Posterior cingulate gyrus (tissue), 11 donors: ENCODE measurements around the gene TRIM8.
"Not testable (repeated sequence)": the region's sequence is repeated elsewhere in the genome, so short reads cannot be mapped to it uniquely, and the experiment has no call there.

Experiments used
- DNase-seq, 10 donors: peaks; one replicate each; pipeline versions ENCODE4 v3.0.0 to v3.0.0-alpha.2; 2020 to 2021; ENCODE audit warnings: mixed read lengths in 3 of 10
- intact Hi-C: fragments of 100-400 bp; cut with DNase I; formaldehyde crosslinking; loops from one replicate; pipeline ENCODE4 v1.15.1; 2023

TRIM8 gene

DNA sequence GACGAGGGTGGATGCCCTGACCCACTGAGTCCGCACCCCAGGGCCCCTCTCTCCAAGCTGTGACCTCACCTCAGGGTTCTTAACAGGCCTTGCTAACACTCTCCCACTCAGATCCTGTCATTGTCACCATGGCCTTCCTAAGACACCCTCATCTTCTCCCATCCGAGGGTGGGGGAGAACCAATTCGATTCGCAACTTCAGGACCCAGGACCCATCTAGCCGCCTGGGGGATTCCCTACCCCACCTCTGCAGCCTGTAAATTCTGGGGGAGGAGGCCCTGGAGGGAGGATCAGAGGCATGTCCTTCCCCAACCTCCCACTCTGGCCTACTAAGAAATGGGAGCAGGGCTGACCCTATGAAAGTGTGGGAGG is 17.4 kb downstream of the TRIM8 start:
- intact Hi-C loops, result no loop called here

GRCh38 chr10:102665904-102666509 is 21.7 kb downstream of the TRIM8 start:
- peak in 2 of 10 donors; percentile 62 to 76 for DNase-seq
- intact Hi-C loops, result no loop called here

More for the DNA sequence above, 17.4 kb downstream of the TRIM8 start:
- no peak for DNase-seq

DNA sequence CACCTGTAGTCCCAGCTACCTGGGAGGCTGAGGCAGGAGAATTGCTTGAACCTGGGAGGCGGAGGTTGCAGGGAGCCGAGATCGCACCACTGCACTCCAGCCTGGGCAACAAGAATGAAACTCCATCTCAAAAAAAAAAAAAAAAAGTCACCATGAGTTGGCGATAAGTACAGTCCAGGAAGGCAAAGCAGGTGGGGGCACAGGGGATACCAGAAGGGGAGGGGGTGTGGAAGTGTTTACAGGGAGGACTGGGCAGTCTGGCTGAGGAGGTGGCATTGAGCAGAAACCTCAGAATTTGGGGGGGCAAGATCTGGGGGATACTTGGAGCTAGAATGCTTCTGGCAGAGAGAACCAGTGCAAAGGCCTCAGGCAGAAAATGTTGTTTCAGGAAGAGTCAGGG is 23.1 kb downstream of the TRIM8 start:
- intact Hi-C loops, result not testable (repeated sequence)

GRCh38 chr10:102668326-102669107 is 24.2 kb downstream of the TRIM8 start:
- intact Hi-C loops, result no loop called here

More for the DNA sequence above, 23.1 kb downstream of the TRIM8 start:
- peak in 1 of 10 donors; percentile 19 for DNase-seq

DNA sequence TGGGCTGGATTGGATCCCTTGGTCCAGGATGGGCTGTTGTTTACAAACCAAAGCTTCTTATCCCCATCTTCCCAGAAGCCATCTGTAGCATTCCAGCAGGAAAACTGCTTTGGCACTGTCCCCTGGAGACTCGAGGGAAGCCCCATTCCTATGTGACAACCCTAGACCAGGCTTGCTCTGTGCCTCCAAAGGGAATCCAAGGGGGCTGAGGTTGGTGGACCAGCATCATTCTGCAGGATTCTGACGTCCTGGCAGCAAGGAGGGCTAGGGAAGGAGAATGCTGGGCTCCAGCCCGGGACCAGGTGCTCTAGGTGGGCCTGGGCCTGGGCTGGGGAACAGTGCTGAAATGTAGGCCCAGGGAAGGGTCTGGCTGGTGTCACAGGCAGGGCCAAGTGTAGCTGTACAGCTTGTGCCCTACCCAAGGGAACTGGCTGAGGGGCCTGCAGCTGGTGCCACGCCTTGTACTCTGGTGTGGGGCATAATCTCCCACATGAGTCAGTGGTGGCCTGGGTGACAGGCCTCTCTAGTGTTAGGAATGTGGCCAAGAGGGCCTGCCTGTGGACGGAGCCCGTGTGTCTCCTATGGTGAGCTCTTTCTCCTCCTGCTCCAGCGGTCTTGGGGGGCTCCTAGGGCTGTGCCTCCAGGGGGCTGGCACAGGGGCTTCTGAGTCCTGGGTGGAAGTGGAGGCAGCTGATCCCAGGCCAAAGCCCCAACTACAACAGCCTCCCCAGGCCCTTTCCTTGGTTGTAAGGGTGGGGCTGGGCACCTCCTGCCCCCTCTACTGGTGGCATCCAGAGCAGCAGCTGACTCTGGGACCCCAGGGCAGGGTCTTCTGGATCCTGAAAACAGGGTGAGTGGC is 25.2 kb downstream of the TRIM8 start:
- intact Hi-C loops, result no loop called here
- peak in 3 of 10 donors; percentile 53 to 89 (median 75) for DNase-seq

More at GRCh38 chr10:102668326-102669107, 24.2 kb downstream of the TRIM8 start:
- DNase-seq, result peak in 8 of 10 donors; percentile 21 to 94 (median 70)

DNA sequence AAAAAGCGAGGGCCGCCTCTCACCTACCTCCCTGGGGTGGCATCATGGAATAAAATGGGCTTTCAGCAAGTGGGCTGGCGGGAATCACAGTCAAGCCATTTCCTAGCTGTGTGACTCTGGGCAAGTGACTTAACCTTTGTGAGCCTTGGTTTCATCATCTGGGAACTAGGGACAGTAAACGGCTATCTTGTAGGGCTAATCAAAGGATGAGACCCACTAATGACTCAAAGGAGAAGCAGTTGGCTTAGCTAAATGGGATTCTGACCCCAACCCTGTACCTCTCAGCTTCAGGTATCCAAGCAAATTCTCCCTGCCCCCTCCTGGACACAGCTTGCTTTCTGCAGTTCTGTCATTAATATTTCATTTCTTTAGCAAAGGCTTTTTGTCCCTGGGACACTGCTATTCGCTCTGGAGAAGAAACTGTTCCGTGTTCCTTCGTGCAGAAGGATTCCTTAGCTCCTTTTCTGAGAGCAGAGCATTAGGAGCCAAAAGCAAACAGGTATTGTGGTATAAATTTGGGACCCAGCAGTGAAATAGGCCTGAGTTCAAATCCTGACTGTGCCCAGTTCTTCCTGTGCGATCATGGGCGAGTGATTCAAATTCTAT is 25.9 kb downstream of the TRIM8 start:
- peak in 2 of 10 donors; percentile 4 to 9 for DNase-seq
- intact Hi-C loops, result no loop called here

DNA sequence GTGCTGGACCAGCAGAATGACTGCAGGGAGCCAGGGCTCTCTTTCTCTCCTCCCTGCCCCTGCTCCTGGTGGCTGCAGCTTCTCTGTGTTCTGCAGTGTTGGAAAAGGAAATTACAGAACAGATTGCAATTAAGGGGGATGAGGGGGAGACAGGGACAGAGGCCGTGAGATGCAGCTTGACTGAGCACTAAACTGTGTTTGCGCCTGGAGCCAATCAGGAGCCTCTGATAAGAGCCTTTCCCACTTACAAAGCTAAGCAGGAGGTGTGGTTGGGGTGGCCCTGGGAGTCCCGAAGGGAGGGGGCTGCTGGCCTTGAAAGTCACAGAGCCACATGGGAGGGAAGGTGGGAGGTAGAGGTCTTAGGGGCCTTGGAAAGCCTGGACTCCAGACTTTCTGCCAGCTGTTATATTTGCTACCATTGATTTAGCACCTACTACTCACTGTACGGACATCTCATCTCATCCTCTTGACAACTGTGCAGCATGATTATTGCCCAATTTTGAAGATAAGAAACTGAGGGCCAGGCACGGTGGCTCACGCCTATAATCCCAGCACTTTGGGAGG is 26.7 kb downstream of the TRIM8 start:
- DNase-seq, result peak in 3 of 10 donors; percentile 14 to 72 (median 29)
- intact Hi-C loops, result no loop called here

GRCh38 chr10:102673236-102673818 is 29.0 kb downstream of the TRIM8 start:
- DNase-seq, result peak in 2 of 10 donors; percentile 31 to 59
- intact Hi-C loops, result no loop called here

DNA sequence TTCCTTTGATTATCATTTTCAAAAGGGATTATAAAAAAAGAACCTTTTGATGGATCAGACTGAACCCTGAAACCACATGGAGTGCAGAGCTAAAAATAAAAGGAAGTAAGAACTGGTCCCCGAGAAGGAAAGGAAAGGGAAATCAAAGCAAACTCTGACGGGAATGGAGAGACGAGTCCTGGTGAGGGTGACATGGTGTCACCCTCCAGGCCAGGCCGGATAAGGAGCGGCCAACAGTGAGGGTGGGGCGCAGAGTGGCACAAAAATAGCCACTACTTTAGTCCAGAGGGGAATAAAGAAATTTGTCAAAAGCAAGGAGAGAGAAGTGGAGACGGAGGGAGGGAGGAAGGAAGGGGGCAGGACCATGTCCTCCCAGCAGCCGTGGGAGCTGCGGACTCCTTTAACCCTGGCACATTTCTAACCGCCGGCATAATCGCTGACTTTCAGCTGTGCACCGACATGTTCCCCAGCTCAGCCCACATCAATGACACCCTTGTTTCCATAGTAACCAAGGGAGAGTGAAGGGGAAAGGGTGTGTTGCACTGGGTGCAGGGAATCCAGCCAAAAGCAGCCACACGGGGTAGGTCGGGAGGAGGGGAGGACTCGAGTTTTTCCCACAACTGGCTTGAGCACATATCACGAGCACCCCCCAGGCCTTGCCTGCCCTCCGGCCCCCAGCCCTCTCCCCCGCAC is 29.7 kb downstream of the TRIM8 start:
- peak in 9 of 10 donors; percentile 40 to 93 (median 60) for DNase-seq
- intact Hi-C loops, result no loop called here

GRCh38 chr10:102674566-102674965 is 30.3 kb downstream of the TRIM8 start:
- peak in 1 of 10 donors; percentile 42 for DNase-seq
- intact Hi-C loops, result no loop called here

- DNase-seq, result peak in 2 of 10 donors; percentile 53 to 59
- intact Hi-C loops, result loop anchor here (5.0 kb wide), 1 partner anchor 37 kb away; the partner anchor contains the start of genes ARL3 and SFXN2
Measured at GRCh38 chr10:102675011-102675665, 30.9 kb downstream of the TRIM8 start.

GRCh38 chr10:102675666-102676533 is 31.6 kb downstream of the TRIM8 start:
- intact Hi-C loops, result loop anchor here (5.0 kb wide), 1 partner anchor 36 kb away; the partner anchor contains the start of genes ARL3 and SFXN2
- peak in 2 of 10 donors; percentile 59 to 72 for DNase-seq

DNA sequence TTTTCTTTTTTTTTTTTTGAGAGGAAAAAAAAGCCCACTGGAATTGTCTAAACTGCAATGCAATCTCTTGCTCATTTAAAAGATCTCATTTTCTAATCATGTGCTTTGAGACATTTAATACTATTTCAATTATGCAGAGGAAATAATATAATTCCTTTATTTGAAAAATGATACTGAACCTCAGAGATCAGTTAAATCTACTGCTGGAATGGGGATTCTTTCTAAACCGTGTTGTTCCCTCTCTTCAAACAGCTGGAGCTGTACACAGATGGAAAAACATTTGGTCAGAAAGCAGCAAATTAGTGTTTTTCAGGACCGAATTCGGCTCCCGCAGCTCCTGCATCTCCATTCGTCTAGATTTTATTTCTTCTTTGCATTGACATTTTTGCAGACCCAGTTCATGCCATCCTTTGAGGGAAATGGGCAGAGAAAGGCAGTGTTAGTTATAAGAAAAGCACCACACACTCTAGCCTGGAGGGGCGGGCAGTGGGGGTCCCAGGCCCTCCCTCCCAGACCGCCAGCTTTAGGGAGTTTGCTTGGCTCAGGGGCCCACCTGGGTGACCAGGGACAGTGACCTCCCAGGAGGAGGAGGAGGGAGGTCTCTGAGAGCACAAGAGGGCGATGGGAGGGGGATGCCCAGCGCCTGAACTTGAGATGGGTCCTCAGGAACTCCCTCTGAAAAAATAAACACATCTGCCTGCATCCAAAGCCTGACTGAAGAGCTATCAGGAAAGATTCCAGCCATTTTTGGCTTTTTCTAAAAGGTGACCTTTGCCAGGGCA is 32.4 kb downstream of the TRIM8 start:
- intact Hi-C loops, result loop anchor here (5.0 kb wide), 1 partner anchor 36 kb away; the partner anchor contains the start of genes ARL3 and SFXN2
- peak in 1 of 10 donors; percentile 24 for DNase-seq

DNA sequence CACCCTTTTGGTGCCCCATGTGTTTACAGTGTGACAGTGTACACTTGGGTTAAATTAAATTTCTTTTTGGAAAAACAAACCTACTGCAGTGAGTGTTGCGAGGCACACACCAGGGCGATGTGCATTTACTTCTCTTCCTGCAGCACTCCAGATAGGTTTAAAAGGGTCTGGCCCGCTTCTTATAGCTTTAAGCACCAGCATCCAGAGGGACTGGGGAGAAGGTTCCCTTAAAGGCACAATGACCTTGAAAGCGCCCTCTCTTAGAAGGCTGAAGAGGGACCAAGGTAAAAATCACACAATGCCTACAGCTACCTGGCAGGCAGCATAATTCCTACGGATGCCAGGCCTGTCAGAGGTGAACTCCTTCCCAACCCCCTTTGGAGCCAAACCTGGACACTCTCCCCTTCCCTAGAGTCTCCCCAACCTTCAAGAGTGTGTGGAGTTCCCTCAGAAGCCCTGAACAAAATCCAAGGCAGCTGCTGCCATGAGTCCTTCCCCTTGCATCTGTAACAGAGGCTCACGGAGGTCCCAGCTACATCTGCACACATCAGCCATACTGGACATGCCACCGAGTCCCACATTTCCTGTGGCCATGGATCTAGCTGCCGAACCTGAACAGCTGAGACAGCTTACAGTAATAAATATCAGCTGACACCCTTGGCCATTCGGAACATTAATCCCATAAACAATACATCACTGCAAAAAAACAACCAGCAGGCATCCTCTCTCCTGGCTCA is 33.2 kb downstream of the TRIM8 start:
- peak in 1 of 10 donors; percentile 54 for DNase-seq
- intact Hi-C loops, result loop anchor here (5.0 kb wide), 1 partner anchor 35 kb away; the partner anchor contains the start of genes ARL3 and SFXN2

GRCh38 chr10:102678068-102678400 is 33.8 kb downstream of the TRIM8 start:
- intact Hi-C loops, result loop anchor here (5.0 kb wide), 1 partner anchor 34 kb away; the partner anchor contains the start of genes ARL3 and SFXN2
- peak in 1 of 10 donors; percentile 56 for DNase-seq
